HCT116 (cell line): ENCODE measurements around the gene TDRD12. TPM values are rescaled to one million over a fixed set of nuclear protein-coding genes. Genes with fewer than 3 reads are reported as not detected.

Experiments used
- ATAC-seq: fragments of 200-7000 bp; cut with Tn5 transposase; 2 replicates; pipeline ENCODE4 v1.9.1; 2020; ENCODE audit warnings: mild to moderate bottlenecking, moderate library complexity
- BruUV-seq: library from RNA; stranded (reverse); fragments of 400-500 nt; replicated peaks from 2 replicates; lab custom pipeline; 2021; lab: Mats Ljungman, UMichigan
- CTCF ChIA-PET: fragments of 300-600 bp; sonication (Branson Sonifier 250); formaldehyde crosslinking; loops from one replicate; lab custom pipeline; 2021; ENCODE audit warnings: antibody characterized with exemption; lab: Charles Lee
- POLR2A ChIA-PET: fragments of 300-600, 350-600 bp; sonication (Branson Sonifier 250); formaldehyde crosslinking; loops from one replicate; lab custom pipeline; 2021; ENCODE audit warnings: antibody characterized with exemption; lab: Charles Lee
- RAD21 ChIA-PET, 2 experiments: fragments of 300-600 bp; sonication (Branson Sonifier 250); formaldehyde crosslinking; loops; one replicate each; lab custom pipeline; 2023; ENCODE audit warnings: low total read pairs in 2 of 2; ENCODE audit not compliant: uncharacterized antibody in 2 of 2, unreplicated experiment in 2 of 2, low non-redundant PET in 1 of 2; lab: Charles Lee
- DNase-seq: peaks from one replicate; pipeline ENCODE4 v3.0.0-alpha.2; 2010; ENCODE audit warnings: low read depth, low spot score
- H2AFZ ChIP-seq: fragments of 200-600 bp; shearing (Covaris generic), sonication (generic); 2 replicates; pipeline ENCODE4 v1.6.1; 2017; ENCODE audit warnings: low read depth, mixed run types, mixed read lengths, antibody characterized with exemption, low read length; ENCODE audit not compliant: poor library complexity, severe bottlenecking
- H3K27ac ChIP-seq: 2 replicates; pipeline ENCODE4 v1.5.1; 2012; ENCODE audit warnings: low read depth, low read length
- H3K27me3 ChIP-seq: fragments of 200-600 bp; sonication (generic); 2 replicates; pipeline ENCODE4 v1.6.1; 2016; ENCODE audit warnings: mixed run types, low read length, mixed read lengths; ENCODE audit not compliant: insufficient read depth
- H3K36me3 ChIP-seq, 2 experiments: fragments of 200-500 bp in 1 of 2; fragments of 200-600 bp in 1 of 2; sonication (Bioruptor generic) in 1 of 2; sonication (generic) in 1 of 2; 2 replicates each; pipeline versions ENCODE4 v1.5.1 to v1.6.1; 2014 to 2016; ENCODE audit warnings: low read length in 2 of 2, inconsistent platforms in 1 of 2, mixed read lengths in 1 of 2, mixed run types in 1 of 2; ENCODE audit not compliant: insufficient read depth in 2 of 2, control insufficient read depth in 1 of 2
- H3K4me1 ChIP-seq, 2 experiments: fragments of 200-600 bp in 1 of 2; sonication (generic) in 1 of 2; 2 replicates each; pipeline versions ENCODE4 v1.5.1 to v1.6.1; 2012 to 2017; ENCODE audit warnings: low read length in 2 of 2, inconsistent platforms in 1 of 2, mild to moderate bottlenecking in 1 of 2, mixed read lengths in 1 of 2, mixed run types in 1 of 2, moderate library complexity in 1 of 2; ENCODE audit not compliant: insufficient read depth in 2 of 2, control insufficient read depth in 1 of 2
- H3K4me2 ChIP-seq: fragments of 200-600 bp; sonication (generic); 2 replicates; pipeline ENCODE4 v1.6.1; 2017; ENCODE audit warnings: mixed run types, low read length, mixed read lengths
- H3K4me3 ChIP-seq, 2 experiments: fragments of 200-600 bp in 1 of 2; sonication (generic) in 1 of 2; replicated peaks in 1 of 2; 2 replicates each; pipeline ENCODE4 v1.5.1; 2011 to 2016; ENCODE audit warnings: low read length in 2 of 2, control low read depth in 1 of 2, low read depth in 1 of 2, mild to moderate bottlenecking in 1 of 2, mixed read lengths in 1 of 2, mixed run types in 1 of 2
- H3K79me2 ChIP-seq: fragments of 200-600 bp; sonication (generic); 2 replicates; pipeline ENCODE4 v1.6.1; 2017; ENCODE audit warnings: mild to moderate bottlenecking, mixed run types, low read length, moderate library complexity, mixed read lengths; ENCODE audit not compliant: insufficient read depth
- H3K9ac ChIP-seq: fragments of 200-600 bp; sonication (generic); 2 replicates; pipeline ENCODE4 v1.6.1; 2016; ENCODE audit warnings: low read length, mixed read lengths
- H3K9me2 ChIP-seq: fragments of 200-600 bp; sonication (generic), shearing (Covaris generic); 2 replicates; pipeline ENCODE4 v1.6.1; 2017; ENCODE audit warnings: mixed run types, mild to moderate bottlenecking, moderate library complexity; ENCODE audit not compliant: insufficient read depth
- H3K9me3 ChIP-seq, 2 experiments: fragments of 200-500 bp in 1 of 2; fragments of 200-600 bp in 1 of 2; sonication (Bioruptor generic) in 1 of 2; sonication (generic) in 1 of 2; 2 replicates each; pipeline ENCODE4 v1.6.1; 2014 to 2017; ENCODE audit warnings: low read length in 2 of 2, mixed read lengths in 2 of 2, inconsistent platforms in 1 of 2, low read depth in 1 of 2, mild to moderate bottlenecking in 1 of 2, mixed run types in 1 of 2, moderate library complexity in 1 of 2; ENCODE audit not compliant: control insufficient read depth in 1 of 2, insufficient read depth in 1 of 2
- H4K20me1 ChIP-seq: fragments of 200-600 bp; sonication (generic), shearing (Covaris generic); 2 replicates; pipeline ENCODE4 v1.6.1; 2017; ENCODE audit warnings: mixed run types, mild to moderate bottlenecking, moderate library complexity; ENCODE audit not compliant: insufficient read depth
- ELF1 ChIP-seq: IDR thresholded peaks from 2 replicates; pipeline ENCODE4 v1.6.1; 2012; ENCODE audit warnings: low read depth, borderline replicate concordance
- EZH2phosphoT487 ChIP-seq: fragments of 200-600 bp; IDR thresholded peaks from 2 replicates; pipeline ENCODE4 v1.6.1; 2018; ENCODE audit warnings: antibody characterized with exemption, borderline replicate concordance
- FOSL1 ChIP-seq: IDR thresholded peaks from 2 replicates; pipeline ENCODE4 v1.6.1; 2012; ENCODE audit warnings: low read depth
- REST ChIP-seq: IDR thresholded peaks from 2 replicates; pipeline ENCODE4 v1.6.1; 2012; ENCODE audit warnings: low read depth
- SRF ChIP-seq: IDR thresholded peaks from 2 replicates; pipeline ENCODE4 v1.6.1; 2012; ENCODE audit warnings: low read depth
- ZFX ChIP-seq: fragments of 450-650 bp; IDR thresholded peaks from 2 replicates; pipeline ENCODE4 v1.6.1; 2017
- intact Hi-C: fragments of 100-400 bp; cut with micrococcal nuclease; formaldehyde crosslinking; loops from 2 replicates; pipeline ENCODE4 v1.10.0; 2022
- total RNA-seq: library from RNA; stranded (reverse); gene quantifications from one replicate; pipeline ENCODE4 v1.2.1, GENCODE V29; 2021; ENCODE audit not compliant: unreplicated experiment
- TF ChIP-seq, protein P1 (sequence below): IDR thresholded peaks from 2 replicates; pipeline ENCODE4 v1.6.1; 2012

TDRD12 gene
- total RNA-seq, 1 experiment from 2014 or later: 0.30 TPM

DNA sequence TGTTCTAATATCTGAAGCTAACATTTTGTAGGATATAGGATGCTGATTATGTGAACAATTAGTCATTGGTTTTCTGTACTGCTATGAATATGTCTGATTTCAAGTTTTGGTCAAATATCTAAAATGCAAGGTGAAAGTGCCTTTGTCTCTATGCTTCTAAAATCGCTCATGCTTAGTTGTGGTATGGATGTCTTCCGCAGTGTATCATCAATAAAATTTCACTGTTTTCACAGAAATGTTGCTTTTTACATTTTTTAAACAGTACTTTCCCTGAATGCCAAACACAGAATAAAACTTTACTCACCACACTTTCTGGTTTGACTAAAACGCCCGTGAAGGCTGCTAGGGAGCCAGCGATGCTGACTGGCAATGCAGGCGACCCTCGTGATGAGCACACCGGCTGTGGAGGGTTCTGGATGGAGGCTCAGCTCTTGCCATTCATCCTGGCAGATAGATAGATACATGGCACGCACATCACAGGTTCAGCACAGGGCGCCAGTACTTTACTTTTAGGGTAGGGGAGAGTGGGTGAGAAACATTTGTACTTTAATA lies 109.9 kb downstream of the TDRD12 start:
- Histone ChIP-seq H3K4me3 (no peak overlapping the region), H3K9me3 (no peaks in the 10 kb centered on the region), H4K20me1 (no peaks in the 10 kb centered on the region), H2AFZ (no peak overlapping the region), H3K27ac (no peak overlapping the region), H3K27me3 (no peaks in the 10 kb centered on the region), H3K36me3 (no peaks in the 10 kb centered on the region), H3K9me2 (no peaks in the 10 kb centered on the region), H3K9ac (no peak overlapping the region), H3K4me2 (no peak overlapping the region), H3K79me2 (no peaks in the 10 kb centered on the region), H3K4me1 (0 out of 4 replicates have a peak, but pooled peaks cover 0 to 2% of the 10 kb centered on the region in 2 experiments)
- intact Hi-C loops: no loop called here
- DNase-seq (no peak), ATAC-seq (no peak)
- ChIA-PET POLR2A (no interaction called here), RAD21 (no interaction called here), CTCF (no interaction called here)
- TF ChIP-seq EZH2phosphoT487: no peak
- no peak for TF ChIP-seq SRF
- TF ChIP-seq, protein P1, sequence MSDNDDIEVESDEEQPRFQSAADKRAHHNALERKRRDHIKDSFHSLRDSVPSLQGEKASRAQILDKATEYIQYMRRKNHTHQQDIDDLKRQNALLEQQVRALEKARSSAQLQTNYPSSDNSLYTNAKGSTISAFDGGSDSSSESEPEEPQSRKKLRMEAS: no peak
- no peak for TF ChIP-seq FOSL1
- no peak for TF ChIP-seq REST
- TF ChIP-seq ZFX: no peak
- no peak for TF ChIP-seq ELF1
- BruUV-seq: no TSS peak
